Measurements from ENCODE around the gene PTPRD. TPM values are rescaled to one million over a fixed set of nuclear protein-coding genes. Genes with fewer than 3 reads are reported as not detected.

PTPRD gene
- total RNA-seq, 1 experiment from 2014 or later: not detected

GRCh38 chr9:8684978-8685708 is 1927.7 kb downstream of the PTPRD start:
- ChIA-PET POLR2A (ENCODE audit: low non-redundant PET) (no interaction called here), CTCF (no interaction called here)
- no peak for DNase-seq (ENCODE audit: low spot score)
- no TSS peak for BruUV-seq (replicated peaks)
- Histone ChIP-seq H3K4me1 (ENCODE audit: insufficient read depth, low read length, poor library complexity, severe bottlenecking) (no peaks in the 10 kb centered on the region), H3K36me3 (ENCODE audit: insufficient read depth, low read length, poor library complexity, severe bottlenecking) (no peaks in the 10 kb centered on the region), H3K27me3 (replicated peaks; ENCODE audit: insufficient read depth, low read depth, low read length, poor library complexity) (peaks cover 4% of the 10 kb centered on the region), H3K4me3 (ENCODE audit: low read depth, low read length, poor library complexity, severe bottlenecking) (no peak overlapping the region), H3K27ac (ENCODE audit: low read depth, low read length, poor library complexity, severe bottlenecking) (no peak overlapping the region), H3K9me3 (ENCODE audit: low read depth, low read length, poor library complexity, severe bottlenecking) (no peaks in the 10 kb centered on the region)
- intact Hi-C loops (cut with micrococcal nuclease; ENCODE audit: unreplicated experiment): no loop called here
- no peak for TF ChIP-seq EZH2 (IDR thresholded peaks at IDR 0.05; ENCODE audit: borderline replicate concordance, low read depth, low read length, poor library complexity, severe bottlenecking)
- TF ChIP-seq CTCF (conservative IDR thresholded peaks at IDR 0.05; ENCODE audit: low read depth, low read length): no peak

- Histone ChIP-seq H3K4me1 (ENCODE audit: insufficient read depth, low read length, poor library complexity, severe bottlenecking) (no peaks in the 10 kb centered on the region), H3K27ac (ENCODE audit: low read depth, low read length, poor library complexity, severe bottlenecking) (no peak overlapping the region), H3K9me3 (ENCODE audit: low read depth, low read length, poor library complexity, severe bottlenecking) (no peaks in the 10 kb centered on the region), H3K36me3 (ENCODE audit: insufficient read depth, low read length, poor library complexity, severe bottlenecking) (no peaks in the 10 kb centered on the region), H3K27me3 (replicated peaks; ENCODE audit: insufficient read depth, low read depth, low read length, poor library complexity) (peaks cover 4% of the 10 kb centered on the region), H3K4me3 (ENCODE audit: low read depth, low read length, poor library complexity, severe bottlenecking) (no peak overlapping the region)
- ChIA-PET POLR2A (ENCODE audit: low non-redundant PET) (no interaction called here), CTCF (no interaction called here)
- DNase-seq (ENCODE audit: low spot score): no peak
- intact Hi-C loops (cut with micrococcal nuclease; ENCODE audit: unreplicated experiment): no loop called here
- BruUV-seq (replicated peaks): no TSS peak
- TF ChIP-seq EZH2 (IDR thresholded peaks at IDR 0.05; ENCODE audit: borderline replicate concordance, low read depth, low read length, poor library complexity, severe bottlenecking) (no peak), CTCF (conservative IDR thresholded peaks at IDR 0.05; ENCODE audit: low read depth, low read length) (no peak)
These were observed 1929.3 kb downstream of the PTPRD start for GRCh38 chr9:8683496-8683895.

- no TSS peak for BruUV-seq (replicated peaks)
- no peak overlapping the region for H3K27ac ChIP-seq (ENCODE audit: low read depth, low read length, poor library complexity, severe bottlenecking)
- CTCF ChIA-PET: no interaction called here
These were observed 1932.1 kb downstream of the PTPRD start for GRCh38 chr9:8680658-8681057.

More at GRCh38 chr9:8680658-8681057, 1932.1 kb downstream of the PTPRD start:
- no peak for DNase-seq (ENCODE audit: low spot score)
- no peaks in the 10 kb centered on the region for H3K4me1 ChIP-seq (ENCODE audit: insufficient read depth, low read length, poor library complexity, severe bottlenecking)
- intact Hi-C loops (cut with micrococcal nuclease; ENCODE audit: unreplicated experiment): no loop called here
- H3K27me3 ChIP-seq (replicated peaks; ENCODE audit: insufficient read depth, low read depth, low read length, poor library complexity): peaks cover 4% of the 10 kb centered on the region
- no peaks in the 10 kb centered on the region for H3K36me3 ChIP-seq (ENCODE audit: insufficient read depth, low read length, poor library complexity, severe bottlenecking)
- TF ChIP-seq EZH2 (IDR thresholded peaks at IDR 0.05; ENCODE audit: borderline replicate concordance, low read depth, low read length, poor library complexity, severe bottlenecking) (no peak), CTCF (conservative IDR thresholded peaks at IDR 0.05; ENCODE audit: low read depth, low read length) (no peak)
- POLR2A ChIA-PET (ENCODE audit: low non-redundant PET): no interaction called here
- no peaks in the 10 kb centered on the region for H3K9me3 ChIP-seq (ENCODE audit: low read depth, low read length, poor library complexity, severe bottlenecking)
- H3K4me3 ChIP-seq (ENCODE audit: low read depth, low read length, poor library complexity, severe bottlenecking): no peak overlapping the region
